HL-60/S4 (cell line): ENCODE results near the gene HLA-E.

Experiments used
- in situ Hi-C: fragments of 300-500 bp; cut with MboI; formaldehyde crosslinking; loops from 2 replicates; pipeline ENCODE4 v1.14.3; 2022; ENCODE audit warnings: low sequenced_read_pairs

The HLA-E gene

GRCh38 chr6:30489081-30490025 lies at the start of gene HLA-E:
TSS of gene HLA-E (plus strand) at chr6:30489509. CDS start at chr6:30489532, 23 bp downstream.
- in situ Hi-C loops: loop anchor here (5.0 to 10.0 kb wide), 3 partner anchors 43 to 245 kb away; partner anchors contain the start of gene DHX16

GRCh38 chr6:30441171-30441570 lies 48.1 kb upstream of the HLA-E start:
- in situ Hi-C loops: no loop called here

GRCh38 chr6:30443657-30444450 lies 45.5 kb upstream of the HLA-E start:
- in situ Hi-C loops: no loop called here

GRCh38 chr6:30444451-30444742 lies 44.9 kb upstream of the HLA-E start:
- in situ Hi-C loops: no loop called here

- in situ Hi-C loops: no loop called here
These were observed 43.0 kb upstream of the HLA-E start for GRCh38 chr6:30446259-30446658.

GRCh38 chr6:30447237-30447636 lies 42.1 kb upstream of the HLA-E start:
- in situ Hi-C loops: no loop called here

GRCh38 chr6:30450548-30450908 lies 38.8 kb upstream of the HLA-E start:
- in situ Hi-C loops: no loop called here

- in situ Hi-C loops: no loop called here
These were observed 38.1 kb upstream of the HLA-E start for GRCh38 chr6:30450909-30451841.

GRCh38 chr6:30452736-30453507 lies 36.4 kb upstream of the HLA-E start:
- in situ Hi-C loops: no loop called here

GRCh38 chr6:30453508-30454116 lies 35.7 kb upstream of the HLA-E start:
- in situ Hi-C loops: no loop called here

- in situ Hi-C loops: no loop called here
These were observed 30.2 kb upstream of the HLA-E start for GRCh38 chr6:30459145-30459544.

GRCh38 chr6:30461055-30461454 lies 28.3 kb upstream of the HLA-E start:
- in situ Hi-C loops: no loop called here

- in situ Hi-C loops: no loop called here
These were observed 26.8 kb upstream of the HLA-E start for GRCh38 chr6:30462482-30462881.

- in situ Hi-C loops: no loop called here
These were observed 26.1 kb upstream of the HLA-E start for GRCh38 chr6:30463242-30463641.

GRCh38 chr6:30463651-30464618 lies 25.4 kb upstream of the HLA-E start:
- in situ Hi-C loops: no loop called here

GRCh38 chr6:30465595-30466306 lies 23.6 kb upstream of the HLA-E start:
- in situ Hi-C loops: no loop called here

GRCh38 chr6:30470968-30471367 lies 18.3 kb upstream of the HLA-E start:
- in situ Hi-C loops: loop anchor here (10.0 kb wide), 1 partner anchor 604 kb away; no protein-coding TSS in a partner anchor

- in situ Hi-C loops: loop anchor here (10.0 kb wide), 1 partner anchor 600 kb away; no protein-coding TSS in a partner anchor
These were observed 14.2 kb upstream of the HLA-E start for GRCh38 chr6:30475116-30475515.
